HG03460 (cell line): Measurements from ENCODE around the gene LXN.
"Not testable (repeated sequence)": the region's sequence is repeated elsewhere in the genome, so short reads cannot be mapped to it uniquely, and the experiment has no call there.

Experiments
- ATAC-seq: cut with Tn5 transposase; IDR thresholded peaks from one replicate; pipeline ENCODE4 v1.9.1; 2021; ENCODE audit not compliant: unreplicated experiment

LXN gene

GRCh38 chr3:158672215-158673176, at the start of gene LXN:
LXN (minus strand) TSS chr3:158672648; CDS start chr3:158672478, 170 bp downstream.
- ATAC-seq: peak; percentile 99

- no peak for ATAC-seq
These were observed 49.7 kb upstream of the LXN start for GRCh38 chr3:158722108-158722507.

- ATAC-seq: no peak
These were observed 46.2 kb upstream of the LXN start for GRCh38 chr3:158718490-158719170.

- no peak for ATAC-seq
These were observed 45.1 kb upstream of the LXN start for GRCh38 chr3:158717576-158717975.

- ATAC-seq: no peak
These were observed 40.6 kb upstream of the LXN start for GRCh38 chr3:158713094-158713499.

- ATAC-seq: no peak
These were observed 40.0 kb upstream of the LXN start for GRCh38 chr3:158712443-158712842.

GRCh38 chr3:158711886-158712285, 39.4 kb upstream of the LXN start:
- no peak for ATAC-seq

GRCh38 chr3:158710601-158711000, 38.2 kb upstream of the LXN start:
- ATAC-seq: no peak

GRCh38 chr3:158709666-158710083, 37.2 kb upstream of the LXN start:
- ATAC-seq: no peak

GRCh38 chr3:158703566-158703965, 31.1 kb upstream of the LXN start:
- ATAC-seq: no peak

GRCh38 chr3:158702815-158703481, 30.5 kb upstream of the LXN start:
- ATAC-seq: no peak

GRCh38 chr3:158701420-158702065, 29.1 kb upstream of the LXN start:
- ATAC-seq: no peak

- no peak for ATAC-seq
These were observed 28.1 kb upstream of the LXN start for GRCh38 chr3:158700559-158700958.

GRCh38 chr3:158696618-158697017, 24.2 kb upstream of the LXN start:
- ATAC-seq: no peak

GRCh38 chr3:158693866-158694456, 21.5 kb upstream of the LXN start:
- not testable (repeated sequence) for ATAC-seq

GRCh38 chr3:158685159-158685558, 12.7 kb upstream of the LXN start:
- ATAC-seq: no peak

GRCh38 chr3:158683230-158683962, 10.9 kb upstream of the LXN start:
- no peak for ATAC-seq

GRCh38 chr3:158680861-158681260, 8.4 kb upstream of the LXN start:
- no peak for ATAC-seq

GRCh38 chr3:158679547-158680000, 7.1 kb upstream of the LXN start:
- ATAC-seq: no peak

- ATAC-seq: no peak
These were observed 6.2 kb upstream of the LXN start for GRCh38 chr3:158678687-158679086.
